Erythroblast (primary cell): ENCODE measurements around the gene ERCC2.

Experiments
- DNase-seq, 2 experiments: peaks; one replicate each; lab custom pipeline; 2025; lab: John Stamatoyannopoulos, UW
- GATA1 ChIP-seq: IDR thresholded peaks from 2 replicates; pipeline ENCODE4 v1.6.1; 2011; ENCODE audit warnings: low read depth, mild to moderate bottlenecking, control low read depth, low read length, moderate library complexity
- POLR2A ChIP-seq: IDR thresholded peaks from 2 replicates; pipeline ENCODE4 v1.6.1; 2011; ENCODE audit warnings: mild to moderate bottlenecking, low read length

ERCC2 gene

DNA sequence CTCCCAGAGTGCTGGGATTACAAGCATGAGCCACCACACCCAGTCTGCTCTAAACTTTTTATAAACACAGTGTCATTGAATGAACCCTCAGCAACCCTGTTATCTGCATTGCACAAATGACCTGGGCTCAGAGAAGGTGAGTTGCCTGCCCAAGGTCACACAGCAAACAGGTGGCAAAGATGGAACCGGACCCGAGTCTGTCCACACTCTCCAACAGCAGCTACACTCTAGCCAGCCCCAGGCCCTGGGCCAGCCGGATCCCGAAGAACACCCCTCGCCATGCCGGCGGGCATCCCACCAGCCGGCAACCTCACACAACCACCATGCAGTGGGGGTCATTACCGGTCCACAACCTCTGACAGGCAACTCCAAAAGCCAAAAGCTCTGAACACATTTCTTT is 14.5 kb downstream of the ERCC2 start:
- TF ChIP-seq GATA1 (no peak), POLR2A (no peak)
- no peak for DNase-seq

GRCh38 chr19:45355402-45355801 is 15.0 kb downstream of the ERCC2 start:
- TF ChIP-seq GATA1 (no peak), POLR2A (no peak)
- no peak for DNase-seq

DNA sequence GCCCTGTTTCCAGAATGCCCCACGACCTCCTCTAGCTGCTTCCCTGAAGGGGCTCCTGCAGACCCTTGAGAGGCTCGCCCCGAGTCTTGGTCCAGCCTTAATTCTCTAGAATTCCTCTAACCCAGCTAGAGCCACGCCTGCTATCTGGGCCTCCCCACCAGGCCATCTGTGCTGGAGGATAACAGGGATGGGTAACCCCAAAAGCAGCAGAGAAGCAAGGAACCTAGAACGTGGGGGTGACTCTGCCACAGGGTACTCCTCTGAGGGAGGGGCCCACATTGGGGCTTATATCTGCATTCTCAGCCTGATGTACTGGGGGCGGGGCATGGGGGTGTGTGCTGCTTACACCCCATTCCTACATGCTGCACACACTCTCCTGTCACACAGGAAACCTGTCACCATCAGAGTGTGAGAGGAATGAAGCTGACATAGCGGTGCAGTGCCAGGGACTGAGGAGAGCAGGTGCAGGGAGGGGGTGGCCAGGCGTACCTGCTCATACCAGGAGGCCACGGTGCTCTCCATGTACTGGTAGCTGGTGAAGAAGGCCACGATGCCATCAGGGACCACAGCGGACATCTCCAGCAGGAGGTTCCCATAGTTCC is 16.0 kb downstream of the ERCC2 start:
- peak; percentile 65 to 84 for DNase-seq
- TF ChIP-seq GATA1 (no peak), POLR2A (peak; percentile 31)

- TF ChIP-seq POLR2A (no peak), GATA1 (no peak)
- DNase-seq = peak in 1 of 2 experiments; percentile 36
Measured at GRCh38 chr19:45352914-45353796, 17.2 kb downstream of the ERCC2 start.

DNA sequence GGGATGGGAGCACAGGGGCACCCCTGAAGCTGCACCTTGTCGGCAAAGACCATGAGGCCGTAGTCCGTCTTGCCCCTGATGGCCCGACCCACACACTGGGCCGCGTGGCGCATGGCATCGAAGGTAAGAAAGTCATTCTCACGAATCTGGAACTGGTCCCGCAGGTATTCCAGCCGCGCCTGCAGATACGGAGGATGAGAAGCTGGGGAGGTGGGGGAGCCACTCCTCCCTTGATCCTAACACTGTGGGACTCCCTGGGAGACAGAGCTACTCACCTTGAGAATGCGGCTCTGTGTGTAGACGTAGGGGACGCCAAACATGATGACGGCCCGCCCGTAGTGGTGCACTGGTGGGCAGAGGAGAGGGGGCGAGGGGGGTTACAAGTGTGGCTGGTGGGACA is 17.9 kb downstream of the ERCC2 start:
- TF ChIP-seq GATA1 = no peak
- TF ChIP-seq POLR2A = no peak

GRCh38 chr19:45352062-45352461 is 18.3 kb downstream of the ERCC2 start:
- no peak for TF ChIP-seq POLR2A
- no peak for TF ChIP-seq GATA1
- no peak for DNase-seq

More for the DNA sequence above, 17.9 kb downstream of the ERCC2 start:
- DNase-seq = no peak

DNA sequence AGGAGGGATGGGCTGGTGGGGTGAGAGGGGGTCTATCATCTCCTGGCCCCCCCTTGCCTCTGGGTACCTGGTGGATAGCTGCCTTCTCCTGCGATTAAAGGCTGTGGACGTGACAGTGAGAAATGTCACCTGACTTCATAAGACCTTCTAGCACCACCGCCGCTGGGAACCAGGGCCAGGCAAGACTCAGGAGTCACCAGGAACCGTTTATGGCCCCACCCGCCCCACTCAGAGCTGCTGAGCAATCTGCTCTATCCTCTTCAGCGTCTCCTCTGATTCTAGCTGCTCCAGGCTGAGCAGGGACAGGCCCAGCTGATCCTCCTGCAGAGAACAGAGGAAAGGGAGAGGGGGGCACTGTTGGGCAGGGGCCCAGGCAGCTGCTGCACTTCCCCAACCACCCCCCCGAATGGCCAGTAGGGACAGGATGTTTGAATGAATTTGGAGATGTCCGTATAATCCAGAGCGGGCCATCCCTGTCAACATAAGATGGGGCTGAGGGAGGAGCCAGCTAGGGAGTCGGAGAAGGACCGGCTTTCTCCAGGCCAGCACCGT is 18.9 kb downstream of the ERCC2 start:
- no peak for DNase-seq

DNA sequence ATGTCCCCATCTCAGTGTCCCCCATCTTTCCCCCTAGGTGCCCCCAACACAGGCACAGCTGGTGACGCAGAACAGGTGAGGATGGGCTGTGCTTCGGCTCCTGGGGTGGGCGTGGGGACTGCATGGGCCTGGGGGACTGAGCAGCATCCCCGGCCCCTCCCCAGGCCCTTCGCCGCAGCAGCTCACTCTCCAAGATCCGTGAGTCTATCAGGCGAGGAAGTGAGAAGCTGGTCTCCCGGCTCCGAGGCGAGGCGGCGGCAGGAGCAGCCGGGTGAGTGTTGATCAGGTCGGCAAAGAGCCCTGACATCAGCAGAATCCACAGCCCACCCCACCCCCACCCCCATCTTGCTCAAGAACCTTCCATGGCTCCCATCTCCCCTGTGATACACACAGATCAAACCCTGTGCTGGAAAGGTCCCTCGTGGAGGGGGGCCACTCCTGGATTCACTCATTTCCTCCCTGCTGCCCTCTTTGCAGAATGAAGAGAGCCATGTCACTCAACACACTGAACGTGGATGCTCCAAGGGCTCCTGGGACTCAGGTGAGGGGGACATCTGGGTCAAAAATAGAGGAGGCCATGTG is 19.8 kb downstream of the ERCC2 start:
- no peak for DNase-seq
- no peak for TF ChIP-seq GATA1
- TF ChIP-seq POLR2A = no peak

More for the DNA sequence above, 18.9 kb downstream of the ERCC2 start:
- no peak for TF ChIP-seq GATA1
- TF ChIP-seq POLR2A = no peak

GRCh38 chr19:45349430-45349941 is 20.9 kb downstream of the ERCC2 start:
- no peak for TF ChIP-seq POLR2A
- no peak for TF ChIP-seq GATA1
- no peak for DNase-seq

DNA sequence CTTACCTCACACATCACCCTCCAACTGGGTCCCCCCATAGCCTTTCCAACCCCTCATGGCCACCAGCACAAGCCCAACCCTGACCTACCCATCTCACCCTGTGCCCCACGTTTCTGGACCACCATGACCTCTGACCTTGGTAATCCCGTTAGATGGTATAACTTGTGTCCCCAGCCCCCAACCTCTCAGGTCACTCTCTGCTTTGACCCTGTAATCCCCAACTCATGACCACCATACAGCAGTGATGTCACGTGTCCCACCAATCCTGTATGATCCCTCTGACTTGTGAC is 21.3 kb downstream of the ERCC2 start:
- no peak for DNase-seq
- TF ChIP-seq GATA1 (no peak), POLR2A (no peak)

- DNase-seq = no peak
- TF ChIP-seq POLR2A (no peak), GATA1 (no peak)
Measured at GRCh38 chr19:45348367-45349125, 21.8 kb downstream of the ERCC2 start.

DNA sequence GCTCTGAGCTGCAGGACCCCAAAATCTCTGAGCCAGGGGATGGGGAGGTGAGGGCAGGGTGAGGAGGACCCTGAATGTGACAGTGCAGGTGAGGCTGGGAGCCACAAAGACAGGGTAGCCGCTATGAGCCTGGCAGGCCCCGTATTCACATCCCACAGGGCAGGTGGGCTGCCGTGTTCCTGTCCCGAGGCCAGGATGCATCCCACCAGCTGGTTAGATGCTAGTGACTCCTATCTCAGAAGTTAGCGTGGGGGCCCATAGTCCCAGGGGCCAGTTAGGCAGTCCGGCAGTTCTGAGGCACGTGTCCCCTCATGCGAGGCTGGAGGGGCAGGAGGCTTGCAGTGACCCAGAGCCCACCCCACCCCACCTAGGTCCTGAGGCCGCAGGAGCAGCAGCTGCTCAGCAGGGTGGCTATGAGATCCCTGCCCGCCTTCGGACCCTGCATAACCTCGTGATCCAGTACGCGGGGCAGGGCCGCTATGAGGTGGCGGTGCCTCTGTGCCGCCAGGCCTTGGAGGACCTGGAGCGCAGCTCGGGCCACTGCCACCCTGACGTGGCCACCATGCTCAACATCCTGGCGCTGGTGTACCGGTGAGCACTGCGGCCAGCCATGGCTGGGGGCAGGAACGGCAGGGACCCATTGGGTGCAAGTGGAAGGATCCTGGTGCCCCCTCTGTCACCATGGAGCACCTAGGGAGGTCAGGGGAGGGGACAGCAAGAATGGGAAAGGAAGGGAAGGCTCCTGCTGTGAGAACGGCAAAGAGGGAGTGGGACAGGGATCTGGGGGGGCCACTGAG is 22.6 kb downstream of the ERCC2 start:
- no peak for TF ChIP-seq GATA1
- no peak for TF ChIP-seq POLR2A
- no peak for DNase-seq
